Testis (tissue), 3 donors: ENCODE results near the gene TMEM175. TPM values are rescaled to one million over a fixed set of nuclear protein-coding genes. Genes with fewer than 3 reads are reported as not detected.

Source experiments
- DNase-seq: peaks from one replicate; pipeline ENCODE4 v3.0.0-alpha.2; 2019
- H3K27ac ChIP-seq, 2 donors: fragments of 200-600 bp; sonication (generic); one replicate each; pipeline ENCODE4 v1.5.1; 2019
- H3K27me3 ChIP-seq: fragments of 200-600 bp; sonication (generic); one replicate; pipeline ENCODE4 v1.5.1; 2019
- H3K36me3 ChIP-seq: fragments of 200-600 bp; sonication (generic); one replicate; pipeline ENCODE4 v1.5.1; 2017; ENCODE audit warnings: low read depth; ENCODE audit errors: missing control alignments
- H3K4me1 ChIP-seq: fragments of 200-600 bp; sonication (generic); one replicate; pipeline ENCODE4 v1.5.1; 2019
- H3K4me3 ChIP-seq, 2 donors: fragments of 200-600 bp; sonication (generic); one replicate each; pipeline ENCODE4 v1.5.1; 2017 to 2019
- H3K9me3 ChIP-seq: fragments of 200-600 bp; sonication (generic); one replicate; pipeline ENCODE4 v1.5.1; 2017
- CTCF ChIP-seq, 3 experiments: fragments of 450-650 bp in 2 of 3; fragments of 200-600 bp in 1 of 3; sonication (generic) in 1 of 3; IDR thresholded peaks; one replicate each; pipeline ENCODE4 v1.5.1; 2016 to 2019; ENCODE audit warnings: antibody characterized with exemption in 3 of 3, mild to moderate bottlenecking in 2 of 3, moderate library complexity in 1 of 3
- POLR2A ChIP-seq: fragments of 450-650 bp; IDR thresholded peaks from one replicate; pipeline ENCODE4 v1.6.1; 2017; ENCODE audit warnings: antibody characterized with exemption, mild to moderate bottlenecking, moderate library complexity
- WGBS, 2 donors: methylation state at CpG; one replicate each; pipeline ENCODE4 v1.1.5; 2018; 5-methylcytosine and 5-hydroxymethylcytosine counted together
- intact Hi-C: fragments of 100-400 bp; cut with DNase I; formaldehyde crosslinking; loops from one replicate; pipeline ENCODE4 v1.15.1; 2023; ENCODE audit warnings: low total_unique reads
- polyA plus RNA-seq: library from polyadenylated mRNA; stranded (reverse); fragments of 350-450 nt; fragmentation: Illumina TruSeq; extraction: RNeasy Lipid Tissue Mini Kit (QIAGEN cat#74804); gene quantifications from one replicate; pipeline ENCODE4 v1.2.3, GENCODE V29; 2014; ENCODE audit warnings: low read depth, low replicate concordance; ENCODE audit not compliant: insufficient read depth
- total RNA-seq, 2 donors: library from RNA; depleted of rRNA; stranded (reverse); fragments of >200 nt; gene quantifications; one replicate each; pipeline ENCODE4 v1.2.3, GENCODE V29; 2016

TMEM175 gene
- total and polyA plus RNA-seq, 3 donors from 2014 or later, result 50.5 to 88.2 (median 69.2) TPM

- TF ChIP-seq CTCF (IDR thresholded peaks at IDR 0.05), result no peak
- TF ChIP-seq POLR2A, result no peak
- 86 to 92% methylated on average over 17 to 20 of the region's 23 CpGs for WGBS, 2 donors
- intact Hi-C loops, result no loop called here
- H3K4me3 ChIP-seq, result no peak overlapping the region
- DNase-seq, result no peak
- H3K36me3 ChIP-seq, result no peaks in the 10 kb centered on the region
- H3K9me3 ChIP-seq, result no peaks in the 10 kb centered on the region
- no peaks in the 10 kb centered on the region for H3K27me3 ChIP-seq
- no peaks in the 10 kb centered on the region for H3K4me1 ChIP-seq
- H3K27ac ChIP-seq, result no peak overlapping the region
Measured at GRCh38 chr4:888029-888428, 44.2 kb upstream of the TMEM175 start.

GRCh38 chr4:889516-889915, 42.7 kb upstream of the TMEM175 start:
- WGBS, 2 donors, result 89 to 91% methylated on average over 3 to 16 of the region's 16 CpGs
- Histone ChIP-seq H3K4me1 (no peaks in the 10 kb centered on the region), H3K27me3 (no peaks in the 10 kb centered on the region), H3K4me3 (no peak overlapping the region), H3K9me3 (no peaks in the 10 kb centered on the region), H3K27ac (no peak overlapping the region), H3K36me3 (no peaks in the 10 kb centered on the region)
- intact Hi-C loops, result no loop called here
- no peak for DNase-seq
- TF ChIP-seq CTCF (IDR thresholded peaks at IDR 0.05) (no peak), POLR2A (no peak)

- 94 to 96% methylated on average over 12 to 22 of the region's 22 CpGs for WGBS, 2 donors
- TF ChIP-seq POLR2A (no peak), CTCF (IDR thresholded peaks at IDR 0.05) (no peak)
- intact Hi-C loops, result no loop called here
- no peaks in the 10 kb centered on the region for H3K36me3 ChIP-seq
- H3K27ac ChIP-seq, result no peak overlapping the region
- DNase-seq, result no peak
- H3K27me3 ChIP-seq, result no peaks in the 10 kb centered on the region
- no peaks in the 10 kb centered on the region for H3K9me3 ChIP-seq
- no peak overlapping the region for H3K4me3 ChIP-seq
- H3K4me1 ChIP-seq, result no peaks in the 10 kb centered on the region
Measured at GRCh38 chr4:890036-890695, 42.1 kb upstream of the TMEM175 start.

- Histone ChIP-seq H3K4me3 (no peak overlapping the region), H3K27me3 (no peaks in the 10 kb centered on the region), H3K36me3 (no peaks in the 10 kb centered on the region), H3K27ac (no peak overlapping the region), H3K4me1 (no peaks in the 10 kb centered on the region), H3K9me3 (no peaks in the 10 kb centered on the region)
- intact Hi-C loops, result no loop called here
- TF ChIP-seq POLR2A (no peak), CTCF (IDR thresholded peaks at IDR 0.05) (no peak)
- no peak for DNase-seq
- WGBS, 2 donors, result 88 to 100% methylated on average over 4 to 10 of the region's 10 CpGs
Measured at GRCh38 chr4:891747-892146, 40.5 kb upstream of the TMEM175 start.

GRCh38 chr4:892780-893179, 39.5 kb upstream of the TMEM175 start:
- TF ChIP-seq CTCF (IDR thresholded peaks at IDR 0.05) (no peak), POLR2A (no peak)
- WGBS, 2 donors, result 92% methylated on average over 10 of the region's 10 CpGs; no CpG with 5 or more reads in 1 of the 2 donors
- Histone ChIP-seq H3K36me3 (no peaks in the 10 kb centered on the region), H3K9me3 (no peaks in the 10 kb centered on the region), H3K27me3 (no peaks in the 10 kb centered on the region), H3K4me1 (no peaks in the 10 kb centered on the region), H3K4me3 (no peak overlapping the region), H3K27ac (no peak overlapping the region)
- no peak for DNase-seq
- intact Hi-C loops, result no loop called here
